ENCODE measurements around the gene PEX16. TPM values are rescaled to one million over a fixed set of nuclear protein-coding genes. Genes with fewer than 3 reads are reported as not detected.

PEX16 gene
- total RNA-seq, 2 donors from 2014 or later: 30.0 to 44.9 TPM

DNA sequence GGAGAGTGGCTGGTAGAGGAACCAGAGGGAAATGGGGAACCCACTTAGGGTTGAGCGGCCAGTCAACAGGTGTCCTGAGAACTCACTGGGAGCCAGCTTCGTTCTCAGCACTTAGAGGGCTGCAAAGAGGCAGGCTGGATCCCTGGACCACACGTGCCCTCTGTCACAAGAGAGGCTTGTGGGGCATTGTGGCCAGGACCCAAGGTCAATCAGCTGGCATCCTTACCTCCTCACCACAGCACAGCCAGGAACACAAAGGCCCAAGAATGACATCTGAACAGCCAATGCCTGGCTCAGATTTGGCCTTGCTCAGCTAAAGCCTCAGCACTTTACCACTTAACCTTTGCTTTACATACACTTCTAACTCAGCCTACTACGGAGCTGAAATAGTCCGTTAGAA is 24.8 kb downstream of the PEX16 start:
- intact Hi-C loops (cut with DNase I): no loop called here
- Histone ChIP-seq H3K36me3 (no peaks in the 10 kb centered on the region), H3K9me3 (no peaks in the 10 kb centered on the region), H3K27ac (no peak overlapping the region), H3K27me3 (no peaks in the 10 kb centered on the region), H3K4me1 (no peaks in the 10 kb centered on the region), H3K4me3 (no peak overlapping the region), H3K9ac (ENCODE audit: low read depth in 2 of 2, low read length in 2 of 2) (no peak overlapping the region)
- TF ChIP-seq CTCF (IDR thresholded peaks at IDR 0.05): no peak
- no peak for DNase-seq

GRCh38 chr11:45890886-45891550 is 26.7 kb downstream of the PEX16 start:
- no peaks in the 10 kb centered on the region for H3K27me3 ChIP-seq
- peaks cover 1% of the 10 kb centered on the region for H3K4me1 ChIP-seq
- no peak overlapping the region for H3K27ac ChIP-seq
- no peaks in the 10 kb centered on the region for H3K36me3 ChIP-seq
- no peaks in the 10 kb centered on the region for H3K9me3 ChIP-seq
- intact Hi-C loops (cut with DNase I): no loop called here
- no peak overlapping the region for H3K4me3 ChIP-seq
- TF ChIP-seq CTCF (IDR thresholded peaks at IDR 0.05): no peak
- H3K9ac ChIP-seq (ENCODE audit: low read depth in 2 of 2, low read length in 2 of 2): no peak overlapping the region
- DNase-seq: no peak

- intact Hi-C loops (cut with DNase I): no loop called here
- H3K36me3 ChIP-seq: no peaks in the 10 kb centered on the region
- no peaks in the 10 kb centered on the region for H3K9me3 ChIP-seq
- TF ChIP-seq CTCF (IDR thresholded peaks at IDR 0.05): no peak
- H3K4me3 ChIP-seq: no peak overlapping the region
- DNase-seq: no peak
- peaks cover 4% of the 10 kb centered on the region for H3K4me1 ChIP-seq
- no peak overlapping the region for H3K9ac ChIP-seq (ENCODE audit: low read depth in 2 of 2, low read length in 2 of 2)
- no peak overlapping the region for H3K27ac ChIP-seq
- H3K27me3 ChIP-seq: no peaks in the 10 kb centered on the region
Observed at GRCh38 chr11:45889966-45890365, 27.7 kb downstream of the PEX16 start.

- Histone ChIP-seq H3K9me3 (no peaks in the 10 kb centered on the region), H3K27me3 (no peaks in the 10 kb centered on the region), H3K9ac (ENCODE audit: low read depth in 2 of 2, low read length in 2 of 2) (no peak overlapping the region), H3K4me1 (peaks cover 4% of the 10 kb centered on the region), H3K36me3 (no peaks in the 10 kb centered on the region), H3K4me3 (no peak overlapping the region), H3K27ac (no peak overlapping the region)
- intact Hi-C loops (cut with DNase I): no loop called here
- no peak for DNase-seq
- TF ChIP-seq CTCF (IDR thresholded peaks at IDR 0.05): no peak
Observed at GRCh38 chr11:45889555-45889954, 28.1 kb downstream of the PEX16 start.

- Histone ChIP-seq H3K4me3 (no peak overlapping the region), H3K27ac (no peak overlapping the region), H3K36me3 (no peaks in the 10 kb centered on the region), H3K9me3 (no peaks in the 10 kb centered on the region), H3K27me3 (no peaks in the 10 kb centered on the region), H3K4me1 (peaks cover 4% of the 10 kb centered on the region), H3K9ac (ENCODE audit: low read depth in 2 of 2, low read length in 2 of 2) (no peak overlapping the region)
- DNase-seq: no peak
- no peak for TF ChIP-seq CTCF (IDR thresholded peaks at IDR 0.05)
- intact Hi-C loops (cut with DNase I): no loop called here
Observed at GRCh38 chr11:45887587-45887986, 30.1 kb downstream of the PEX16 start.
